H1 (cell line): ENCODE data around the gene ZC3H6. TPM values are rescaled to one million over a fixed set of nuclear protein-coding genes. Genes with fewer than 3 reads are reported as not detected.

Experiments used
- CTCF ChIA-PET: fragments of 300-600 bp; sonication (Branson Sonifier 250); formaldehyde crosslinking; loops from one replicate; lab custom pipeline; 2021; ENCODE audit not compliant: partially characterized antibody; lab: Charles Lee
- POLR2A ChIA-PET: fragments of 300-600 bp; sonication (Branson Sonifier 250); formaldehyde crosslinking; loops from one replicate; lab custom pipeline; 2021; ENCODE audit warnings: inconsistent platforms; ENCODE audit not compliant: partially characterized antibody; lab: Charles Lee
- DNase-seq, 2 experiments: peaks; one replicate each; pipeline versions ENCODE4 v3.0.0 to v3.0.0-alpha.2; 2010 to 2022; ENCODE audit warnings: low spot score in 2 of 2, low read depth in 1 of 2, mixed read lengths in 1 of 2
- FAIRE-seq: peaks from 2 replicates; lab custom pipeline; 2011; peaks lifted over from hg19 to GRCh38; lab: Jason Lieb, UNC
- H2AFZ ChIP-seq: 2 replicates; pipeline ENCODE4 v1.8.1; 2012; ENCODE audit warnings: low read length, inconsistent platforms
- H2AK5ac ChIP-seq: 2 replicates; pipeline ENCODE4 v1.6.1; 2013; ENCODE audit warnings: low read depth, low read length
- H2BK120ac ChIP-seq: replicated peaks from 2 replicates; pipeline ENCODE3; 2013; ENCODE audit warnings: low read depth, low read length, inconsistent platforms
- H2BK12ac ChIP-seq: 2 replicates; pipeline ENCODE4 v1.6.1; 2013; ENCODE audit warnings: low read depth, low read length
- H2BK15ac ChIP-seq: 2 replicates; pipeline ENCODE4 v1.6.1; 2013; ENCODE audit warnings: low read length
- H2BK20ac ChIP-seq: 2 replicates; pipeline ENCODE4 v1.6.1; 2013; ENCODE audit warnings: low read length
- H2BK5ac ChIP-seq: 2 replicates; pipeline ENCODE4 v1.6.1; 2013; ENCODE audit warnings: low read depth, low read length
- H3K14ac ChIP-seq: 2 replicates; pipeline ENCODE4 v1.6.1; 2013; ENCODE audit warnings: inconsistent platforms; ENCODE audit not compliant: insufficient read length
- H3K18ac ChIP-seq: 2 replicates; pipeline ENCODE4 v1.6.1; 2013; ENCODE audit warnings: low read length; ENCODE audit errors: extremely low read depth
- H3K23ac ChIP-seq: 2 replicates; pipeline ENCODE4 v1.6.1; 2013; ENCODE audit warnings: inconsistent platforms; ENCODE audit not compliant: insufficient read length
- H3K23me2 ChIP-seq: 2 replicates; pipeline ENCODE4 v1.6.1; 2013; ENCODE audit warnings: low read depth, low read length
- H3K27ac ChIP-seq: 2 replicates; pipeline ENCODE4 v1.6.1; 2011; ENCODE audit warnings: low read depth, low read length, inconsistent platforms
- H3K27me3 ChIP-seq, 4 experiments: replicated peaks in 1 of 4; 1 replicate in 1 of 4; 2 replicates in 3 of 4; pipeline versions ENCODE4 v1.6.1 to v1.8.1; 2011 to 2013; ENCODE audit warnings: low read length in 3 of 4, mild to moderate bottlenecking in 3 of 4, inconsistent platforms in 2 of 4, mixed read lengths in 2 of 4, moderate library complexity in 1 of 4; ENCODE audit not compliant: control insufficient read depth in 3 of 4, insufficient read depth in 3 of 4; ENCODE audit errors: extremely low read depth in 1 of 4
- H3K36me3 ChIP-seq, 4 experiments: 2 replicates each; pipeline versions ENCODE4 v1.6.1 to v1.8.1; 2011 to 2013; ENCODE audit warnings: mild to moderate bottlenecking in 4 of 4, low read length in 3 of 4, moderate library complexity in 2 of 4, control low read depth in 1 of 4, inconsistent platforms in 1 of 4; ENCODE audit not compliant: insufficient read depth in 4 of 4, control insufficient read depth in 2 of 4
- H3K4ac ChIP-seq: replicated peaks from 2 replicates; pipeline ENCODE3; 2013; ENCODE audit warnings: low read length, low read depth, mixed read lengths, inconsistent platforms; ENCODE audit not compliant: insufficient read length
- H3K4me1 ChIP-seq, 4 experiments: replicated peaks in 1 of 4; 1 replicate in 1 of 4; 2 replicates in 3 of 4; pipeline versions ENCODE4 v1.6.1 to v1.8.1; 2011 to 2013; ENCODE audit warnings: low read length in 3 of 4, inconsistent platforms in 2 of 4, mixed read lengths in 1 of 4; ENCODE audit not compliant: insufficient read depth in 4 of 4, control insufficient read depth in 3 of 4
- H3K4me2 ChIP-seq, 2 experiments: 2 replicates each; pipeline versions ENCODE4 v1.6.1 to v1.8.1; 2011 to 2013; ENCODE audit warnings: low read depth in 2 of 2, low read length in 2 of 2, control low read depth in 1 of 2, inconsistent platforms in 1 of 2, mild to moderate bottlenecking in 1 of 2; ENCODE audit not compliant: insufficient read depth in 1 of 2
- H3K4me3 ChIP-seq, 4 experiments: fragments of 200-600, 300-600 bp in 1 of 4; sonication (generic), shearing (Covaris generic), sonication (Bioruptor Twin) in 1 of 4; 2 replicates each; pipeline versions ENCODE4 v1.5.1 to v1.8.1; 2011 to 2016; ENCODE audit warnings: low read length in 4 of 4, low read depth in 3 of 4, control low read depth in 2 of 4, inconsistent platforms in 2 of 4, mild to moderate bottlenecking in 2 of 4, mixed read lengths in 1 of 4, moderate library complexity in 1 of 4; ENCODE audit not compliant: insufficient read depth in 2 of 4; ENCODE audit errors: extremely low read depth in 1 of 4
- H3K56ac ChIP-seq: replicated peaks from 2 replicates; pipeline ENCODE3; 2013; ENCODE audit warnings: low read depth, mild to moderate bottlenecking, mixed read lengths, low read length, inconsistent platforms; ENCODE audit not compliant: insufficient read length
- H3K79me1 ChIP-seq: 2 replicates; pipeline ENCODE4 v1.6.1; 2013; ENCODE audit warnings: low read depth, low read length, control low read depth
- H3K79me2 ChIP-seq, 2 experiments: 2 replicates each; pipeline versions ENCODE4 v1.6.1 to v1.8.1; 2012 to 2013; ENCODE audit warnings: low read length in 2 of 2, mild to moderate bottlenecking in 2 of 2, inconsistent platforms in 1 of 2; ENCODE audit not compliant: insufficient read depth in 2 of 2, control insufficient read depth in 1 of 2
- H3K9ac ChIP-seq, 4 experiments: replicated peaks in 1 of 4; 1 replicate in 1 of 4; 2 replicates in 3 of 4; pipeline versions ENCODE4 v1.6.1 to v1.8.1; 2011 to 2013; ENCODE audit warnings: low read depth in 3 of 4, low read length in 3 of 4, control low read depth in 2 of 4, mild to moderate bottlenecking in 2 of 4, moderate library complexity in 2 of 4, inconsistent platforms in 1 of 4; ENCODE audit errors: extremely low read depth in 1 of 4
- H3K9me3 ChIP-seq, 2 experiments: 2 replicates each; pipeline versions ENCODE4 v1.6.1 to v1.8.1; 2012 to 2013; ENCODE audit warnings: mild to moderate bottlenecking in 2 of 2, moderate library complexity in 2 of 2, control low read depth in 1 of 2, inconsistent platforms in 1 of 2, low read depth in 1 of 2, low read length in 1 of 2, mixed read lengths in 1 of 2; ENCODE audit not compliant: insufficient read depth in 2 of 2
- H4K20me1 ChIP-seq, 2 experiments: replicated peaks in 1 of 2; 2 replicates each; pipeline versions ENCODE3 to v1.8.1; 2011 to 2013; ENCODE audit warnings: inconsistent platforms in 2 of 2, low read length in 2 of 2, mild to moderate bottlenecking in 1 of 2; ENCODE audit not compliant: insufficient read depth in 2 of 2, control insufficient read depth in 1 of 2
- H4K5ac ChIP-seq: 2 replicates; pipeline ENCODE4 v1.6.1; 2013; ENCODE audit warnings: low read length, low read depth, mixed read lengths, inconsistent platforms; ENCODE audit not compliant: insufficient read length
- H4K8ac ChIP-seq: 2 replicates; pipeline ENCODE4 v1.8.0; 2013; ENCODE audit warnings: mild to moderate bottlenecking, moderate library complexity, low read length, inconsistent platforms; ENCODE audit not compliant: insufficient read depth; ENCODE audit errors: extremely low read depth
- H4K91ac ChIP-seq: replicated peaks from 2 replicates; pipeline ENCODE3; 2013; ENCODE audit warnings: low read length, mixed read lengths, inconsistent platforms; ENCODE audit not compliant: insufficient read length
- KDM4A ChIP-seq: IDR thresholded peaks from one replicate; pipeline ENCODE4 v1.7.1; 2012; ENCODE audit warnings: low read depth, mild to moderate bottlenecking, moderate library complexity, low read length, inconsistent platforms; ENCODE audit not compliant: severe bottlenecking
- MAFK ChIP-seq: IDR thresholded peaks from 2 replicates; pipeline ENCODE4 v1.6.1; 2012; ENCODE audit warnings: low read depth, mild to moderate bottlenecking, improper control_type of control experiment, low read length
- WGBS, 2 experiments: shearing (Covaris generic) in 1 of 2; methylation state at CpG; one replicate each; pipeline versions ENCODE4 v1.1.6 to v1.1.7; 2013 to 2015; ENCODE audit warnings: low lambda C conversion rate in 2 of 2, mixed read lengths in 2 of 2, inconsistent platforms in 1 of 2, low coverage in 1 of 2, missing lambda C conversion rate in 1 of 2; ENCODE audit not compliant: insufficient replicate concordance in 2 of 2, insufficient coverage in 1 of 2, insufficient read length in 1 of 2; ENCODE audit errors: extremely low coverage in 1 of 2, missing lambda C conversion rate in 1 of 2; 5-methylcytosine and 5-hydroxymethylcytosine counted together
- polyA plus RNA-seq, 7 experiments: library from polyadenylated mRNA; depleted of rRNA in 3 of 7; stranded (reverse) in 5 of 7; unstranded in 2 of 7; fragments of >200 nt in 5 of 7; fragments of 200-250 nt in 2 of 7; gene quantifications; 1 replicate in 5 of 7; 2 replicates in 1 of 7; 4 replicates in 1 of 7; pipeline versions ENCODE4 v1.2.1 to v1.2.3, GENCODE V29; 2011 to 2013; ENCODE audit warnings: missing spikeins in 2 of 7, mixed read lengths in 2 of 7
- total RNA-seq: library from RNA; stranded (reverse); fragmentation: NEBNext Ultra II Directional; extraction: Animal tissue kit (Norgen Biotek cat#: 25700); gene quantifications from 2 replicates; pipeline ENCODE4 v1.2.1, GENCODE V29; 2021

The ZC3H6 gene
- total and polyA plus RNA-seq, 2 of the 8 experiments (the other 6 are each of a cell fraction or from before 2014, with no cell fraction given), result 1.4 to 6.9 TPM

DNA sequence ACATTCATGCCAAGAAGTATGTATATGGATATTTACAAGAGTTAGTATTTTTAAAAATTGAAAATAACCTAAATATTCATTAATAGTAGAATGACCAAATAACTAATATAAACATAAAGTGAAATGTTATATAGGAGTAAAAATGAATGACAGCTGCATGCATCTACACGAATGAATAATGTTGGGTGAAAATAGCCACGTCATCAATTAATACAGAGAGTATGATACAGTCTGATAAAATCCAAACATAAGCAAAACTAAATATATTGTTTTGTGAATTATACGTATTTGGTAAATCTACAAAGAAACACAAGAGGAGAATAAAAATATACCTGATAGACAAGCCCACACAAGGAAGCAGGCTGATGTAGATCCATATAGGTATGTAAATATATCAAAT, 45.0 kb upstream of the ZC3H6 start:
- no peak overlapping the region for H4K5ac ChIP-seq
- H2AK5ac ChIP-seq, result no peak overlapping the region
- no peaks in the 10 kb centered on the region for H3K79me1 ChIP-seq
- H3K14ac ChIP-seq, result no peak overlapping the region
- peak; percentile 10; the same call in 1 of the 2 replicates for TF ChIP-seq MAFK
- no peak for TF ChIP-seq KDM4A
- ChIA-PET CTCF (no interaction called here), POLR2A (no interaction called here)
- FAIRE-seq, result no peak
- H4K91ac ChIP-seq, result no peak overlapping the region
- H2BK20ac ChIP-seq, result no peak overlapping the region
- no peaks in the 10 kb centered on the region for H3K4me1 ChIP-seq
- H3K23ac ChIP-seq, result no peak overlapping the region
- H4K8ac ChIP-seq, result no peak overlapping the region
- DNase-seq, result no peak
- H3K9ac ChIP-seq, result no peak overlapping the region
- H3K27me3 ChIP-seq, result no peaks in the 10 kb centered on the region
- H3K4me2 ChIP-seq, result no peak overlapping the region
- no peak overlapping the region for H3K56ac ChIP-seq
- H3K36me3 ChIP-seq, result peaks cover 0 to 4% (median 0%) of the 10 kb centered on the region in 4 experiments; a peak in 1 of 8 replicates
- no peak overlapping the region for H2AFZ ChIP-seq
- H3K4me3 ChIP-seq, result no peak overlapping the region
- no peak overlapping the region for H2BK120ac ChIP-seq
- no peak overlapping the region for H2BK12ac ChIP-seq
- H3K79me2 ChIP-seq, result no peaks in the 10 kb centered on the region
- WGBS, 2 experiments, result 86% methylated on average over 3 of the region's 3 CpGs; no CpG with 5 or more reads in 1 of the 2 experiments
- no peak overlapping the region for H3K18ac ChIP-seq
- no peak overlapping the region for H3K4ac ChIP-seq
- H3K27ac ChIP-seq, result no peak overlapping the region
- no peak overlapping the region for H2BK5ac ChIP-seq
- no peak overlapping the region for H2BK15ac ChIP-seq
- no peaks in the 10 kb centered on the region for H3K9me3 ChIP-seq
- H4K20me1 ChIP-seq, result no peaks in the 10 kb centered on the region
- no peaks in the 10 kb centered on the region for H3K23me2 ChIP-seq
